HG03575 (cell line): ENCODE results near the gene RPL32.

Experiments used
- ATAC-seq: cut with Tn5 transposase; IDR thresholded peaks from one replicate; pipeline ENCODE4 v1.9.1; 2021; ENCODE audit not compliant: unreplicated experiment, insufficient number of reproducible peaks, low FRiP score; ENCODE audit errors: extremely low read depth

RPL32 gene

DNA sequence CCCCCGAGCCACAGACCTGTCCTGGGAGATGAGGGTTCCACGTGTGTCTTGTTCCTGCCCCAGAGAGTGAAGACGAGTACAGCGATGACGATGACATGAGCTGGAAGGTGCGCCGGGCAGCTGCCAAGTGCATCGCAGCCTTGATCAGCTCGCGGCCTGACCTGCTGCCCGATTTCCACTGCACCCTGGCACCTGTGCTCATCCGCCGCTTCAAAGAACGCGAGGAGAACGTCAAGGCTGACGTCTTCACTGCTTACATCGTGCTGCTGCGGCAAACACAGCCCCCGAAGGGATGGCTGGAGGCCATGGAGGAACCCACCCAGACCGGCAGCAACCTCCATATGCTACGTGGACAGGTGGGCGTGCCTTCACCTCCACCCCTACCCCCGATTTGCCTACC lies 26.3 kb downstream of the RPL32 start:
- ATAC-seq: no peak

DNA sequence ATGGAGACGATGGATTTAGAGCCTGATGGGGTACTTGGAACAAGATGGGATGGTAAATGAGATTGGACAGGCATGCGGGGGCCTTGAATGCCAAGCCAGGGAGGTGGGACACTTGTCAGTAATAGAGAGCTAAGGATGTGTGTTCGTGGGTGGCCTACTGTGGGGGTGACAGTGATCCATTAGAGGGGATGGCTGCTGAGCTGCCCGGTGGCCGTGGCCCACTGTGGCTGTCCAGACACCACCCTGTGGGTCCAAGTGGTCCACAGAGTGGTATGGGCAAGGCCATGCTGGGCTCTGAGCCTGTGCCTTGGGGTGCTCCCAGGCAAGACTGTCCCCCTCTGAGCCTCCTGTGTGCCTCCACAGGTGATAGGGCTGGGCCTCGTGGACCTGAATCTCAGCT lies 27.4 kb downstream of the RPL32 start:
- ATAC-seq: no peak

DNA sequence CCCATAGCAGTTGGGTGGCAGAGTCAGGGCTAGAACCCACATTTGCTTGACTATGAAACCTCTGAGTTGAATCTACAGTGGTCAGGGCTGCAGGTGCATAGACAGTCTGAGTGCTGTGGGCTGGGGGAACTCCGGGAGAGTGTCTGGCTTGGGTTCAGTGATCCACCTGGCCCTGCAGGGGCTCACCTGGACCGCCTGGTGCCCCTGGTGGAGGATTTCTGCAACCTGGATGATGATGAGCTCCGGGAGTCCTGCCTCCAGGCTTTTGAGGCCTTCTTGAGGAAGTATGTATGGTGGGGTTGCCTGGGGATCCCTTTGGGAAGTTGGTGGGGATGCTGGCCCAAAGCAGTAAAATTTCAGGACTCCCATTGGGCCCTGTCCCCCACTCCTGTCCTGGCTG lies 28.6 kb downstream of the RPL32 start:
- ATAC-seq: no peak

DNA sequence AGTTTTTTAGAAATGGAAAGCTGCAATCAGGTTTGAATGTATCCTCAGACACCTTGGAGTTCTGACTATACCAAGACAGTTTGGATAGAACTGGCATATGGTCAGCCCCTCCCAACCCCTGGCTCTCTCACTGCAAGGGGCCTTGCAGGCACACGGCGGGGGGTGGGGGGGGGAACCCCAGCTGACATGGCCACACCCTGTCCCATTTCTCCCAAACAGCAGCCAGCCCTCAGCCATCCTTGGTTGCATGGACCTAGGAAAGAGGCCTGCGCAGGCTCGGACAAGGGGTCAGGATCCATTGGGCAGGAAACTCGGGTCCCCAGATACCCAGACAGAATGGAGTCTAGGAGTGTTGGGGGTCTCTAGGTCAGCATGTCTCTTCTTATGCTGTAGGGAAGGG lies 30.4 kb downstream of the RPL32 start:
- ATAC-seq: no peak

DNA sequence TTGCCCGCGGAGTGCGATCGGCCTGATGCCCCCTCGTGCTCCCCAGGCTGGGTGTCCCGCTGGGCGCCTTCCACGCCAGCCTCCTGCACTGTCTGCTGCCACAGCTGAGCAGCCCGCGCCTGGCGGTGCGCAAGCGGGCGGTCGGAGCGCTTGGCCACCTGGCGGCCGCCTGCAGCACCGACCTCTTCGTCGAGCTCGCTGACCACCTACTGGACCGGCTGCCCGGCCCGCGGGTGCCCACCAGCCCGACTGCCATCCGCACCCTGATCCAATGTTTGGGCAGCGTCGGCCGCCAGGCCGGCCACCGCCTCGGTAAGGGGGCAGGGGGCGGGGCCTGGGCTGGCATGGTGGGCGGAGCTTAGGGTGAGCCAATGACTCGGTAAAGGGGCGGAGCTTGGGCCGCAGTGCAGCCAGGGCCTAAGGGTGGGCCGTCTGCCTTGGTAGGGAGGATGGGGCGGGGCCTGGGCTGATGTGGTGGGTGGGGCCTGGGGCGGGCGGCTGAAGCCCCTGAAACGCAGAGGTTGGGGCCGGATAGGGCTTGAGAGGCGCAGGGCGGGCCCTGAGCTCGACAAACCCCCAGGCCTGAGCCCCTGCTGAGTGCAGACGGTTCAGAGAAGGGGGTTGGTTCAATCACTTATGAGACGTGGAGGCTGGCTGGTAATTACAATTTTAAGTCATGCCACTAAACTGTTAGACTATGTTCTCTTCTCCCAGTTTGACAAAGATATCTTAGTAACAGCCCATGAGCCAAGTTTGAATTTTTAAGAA lies 31.2 kb downstream of the RPL32 start:
- peak; percentile 57 for ATAC-seq

DNA sequence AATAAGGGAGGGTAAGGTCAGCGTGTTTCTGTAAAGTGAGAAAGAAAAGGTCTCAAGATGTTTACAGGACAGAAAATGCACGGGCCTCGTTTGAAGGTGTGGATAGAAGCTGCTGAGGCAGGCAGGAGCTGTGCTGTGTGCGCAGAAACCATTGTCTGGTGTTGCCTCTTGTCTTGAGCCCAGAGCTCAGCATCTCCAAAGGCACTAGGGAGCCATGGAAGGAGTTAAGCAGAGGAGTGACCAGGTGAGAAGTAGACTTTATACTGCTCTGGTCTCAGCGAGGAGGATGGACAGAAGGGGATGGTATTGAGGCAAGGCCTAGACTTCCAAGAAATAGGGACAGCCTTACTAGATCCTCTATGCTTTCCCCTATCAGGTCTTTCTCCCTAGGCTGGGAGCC lies 31.9 kb downstream of the RPL32 start:
- ATAC-seq: no peak

DNA sequence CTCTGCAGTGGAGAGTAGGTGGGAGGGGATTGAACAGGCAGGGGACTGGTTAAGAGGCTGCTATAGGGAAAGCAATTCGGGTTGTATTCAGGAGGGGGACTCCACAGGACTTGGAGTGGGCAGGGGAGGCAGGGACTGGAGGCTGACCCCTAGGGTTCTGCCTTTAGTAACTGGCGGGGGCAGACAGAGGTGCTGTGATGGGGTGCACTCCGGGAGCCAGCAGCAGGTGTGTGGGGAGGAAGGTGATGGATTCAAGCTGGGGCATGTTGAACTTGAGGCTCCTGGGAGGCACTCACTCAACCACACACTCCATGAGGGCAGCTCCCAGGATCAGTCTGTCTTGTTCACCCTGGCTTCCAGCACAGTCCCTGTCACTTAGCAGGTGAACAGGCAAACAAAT lies 32.4 kb downstream of the RPL32 start:
- ATAC-seq: no peak

DNA sequence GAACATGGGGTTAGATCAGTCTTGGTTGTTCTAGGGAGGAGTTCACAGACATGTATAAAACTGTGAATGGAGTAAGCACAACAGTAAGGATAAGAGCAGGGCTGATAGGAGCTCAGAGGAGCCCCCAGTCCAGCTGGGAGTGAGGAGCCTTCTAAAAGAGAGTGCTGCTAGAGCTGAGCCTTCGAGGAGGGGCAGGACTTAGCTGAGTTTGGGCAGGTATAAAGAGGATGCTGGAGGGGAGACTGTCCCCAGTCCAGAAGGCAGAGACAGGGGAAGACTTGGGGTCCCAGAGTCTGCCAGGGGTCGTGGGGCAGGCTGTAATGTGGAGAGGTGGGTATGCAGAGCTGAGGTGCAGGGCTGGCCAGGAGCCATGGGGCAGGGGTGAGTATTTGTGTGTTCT lies 32.8 kb downstream of the RPL32 start:
- ATAC-seq: no peak

DNA sequence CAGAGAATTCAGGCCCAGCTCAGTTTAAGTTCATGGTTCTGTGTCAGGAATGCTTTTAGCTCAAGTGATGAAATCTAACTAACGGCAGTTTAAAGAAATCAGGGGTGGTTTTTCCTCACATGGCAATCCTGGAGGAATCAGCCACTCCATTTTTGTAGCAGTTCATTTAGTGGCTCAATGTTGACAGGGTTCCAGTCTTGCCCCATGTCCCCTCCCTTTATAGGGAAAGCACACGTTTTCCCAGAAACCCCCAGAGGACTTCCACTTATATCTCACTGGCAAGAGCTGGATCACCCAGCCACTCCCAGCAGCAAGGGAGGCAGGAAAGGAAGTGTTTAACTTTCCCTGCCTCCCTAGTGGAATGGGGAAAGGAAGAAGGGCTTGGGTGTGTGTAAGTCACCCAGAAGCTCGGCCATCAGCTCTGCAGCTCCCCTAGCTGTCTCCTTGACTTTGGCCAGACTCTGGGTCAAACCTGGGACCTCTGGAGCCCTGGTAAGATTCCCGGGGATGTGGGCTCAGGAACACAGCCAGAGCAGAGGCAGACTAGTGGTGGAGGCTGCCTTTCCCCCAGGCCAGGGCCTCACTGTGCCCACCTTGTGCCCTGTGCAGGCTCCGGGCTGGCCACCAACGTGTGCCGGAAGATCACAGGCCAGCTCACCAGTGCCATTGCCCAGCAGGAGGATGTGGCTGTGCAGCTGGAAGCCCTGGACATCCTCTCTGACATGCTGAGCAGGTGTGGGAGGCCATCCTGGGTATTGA lies 33.6 kb downstream of the RPL32 start:
- ATAC-seq: no peak

DNA sequence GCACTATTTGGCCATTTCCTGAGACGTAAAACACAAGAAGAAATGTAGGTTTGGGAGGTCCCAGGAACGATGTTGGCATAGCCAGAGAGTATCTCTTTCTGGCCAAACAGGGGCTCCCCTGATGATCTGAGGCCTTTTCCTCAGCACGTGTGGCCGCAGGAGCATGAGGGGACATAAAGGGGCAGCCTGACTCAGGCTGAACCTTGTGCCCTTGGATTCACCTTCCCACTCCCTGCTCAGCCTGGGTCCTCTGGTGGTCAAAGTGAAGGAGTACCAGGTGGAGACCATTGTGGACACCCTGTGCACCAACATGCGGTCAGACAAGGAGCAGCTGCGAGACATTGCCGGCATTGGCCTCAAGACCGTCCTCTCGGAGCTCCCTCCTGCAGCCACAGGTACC lies 34.3 kb downstream of the RPL32 start:
- ATAC-seq: no peak

DNA sequence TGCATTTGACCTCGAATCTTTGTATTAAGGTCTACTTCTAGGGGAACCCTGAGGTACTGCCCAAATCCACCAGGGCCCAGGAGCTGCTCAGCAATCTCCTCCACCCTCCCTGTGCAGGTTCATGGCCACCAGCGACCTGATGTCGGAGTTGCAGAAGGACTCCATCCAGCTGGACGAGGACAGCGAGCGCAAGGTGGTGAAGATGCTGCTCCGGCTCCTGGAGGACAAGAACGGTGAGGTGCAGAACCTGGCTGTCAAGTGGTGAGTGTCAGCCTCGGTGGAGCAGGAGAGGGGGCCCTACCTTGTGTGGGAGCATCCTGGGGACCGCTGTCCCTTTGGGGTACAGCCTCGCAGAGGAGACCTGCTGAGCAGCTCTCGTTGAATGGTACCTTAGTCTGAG lies 38.0 kb downstream of the RPL32 start:
- no peak for ATAC-seq

DNA sequence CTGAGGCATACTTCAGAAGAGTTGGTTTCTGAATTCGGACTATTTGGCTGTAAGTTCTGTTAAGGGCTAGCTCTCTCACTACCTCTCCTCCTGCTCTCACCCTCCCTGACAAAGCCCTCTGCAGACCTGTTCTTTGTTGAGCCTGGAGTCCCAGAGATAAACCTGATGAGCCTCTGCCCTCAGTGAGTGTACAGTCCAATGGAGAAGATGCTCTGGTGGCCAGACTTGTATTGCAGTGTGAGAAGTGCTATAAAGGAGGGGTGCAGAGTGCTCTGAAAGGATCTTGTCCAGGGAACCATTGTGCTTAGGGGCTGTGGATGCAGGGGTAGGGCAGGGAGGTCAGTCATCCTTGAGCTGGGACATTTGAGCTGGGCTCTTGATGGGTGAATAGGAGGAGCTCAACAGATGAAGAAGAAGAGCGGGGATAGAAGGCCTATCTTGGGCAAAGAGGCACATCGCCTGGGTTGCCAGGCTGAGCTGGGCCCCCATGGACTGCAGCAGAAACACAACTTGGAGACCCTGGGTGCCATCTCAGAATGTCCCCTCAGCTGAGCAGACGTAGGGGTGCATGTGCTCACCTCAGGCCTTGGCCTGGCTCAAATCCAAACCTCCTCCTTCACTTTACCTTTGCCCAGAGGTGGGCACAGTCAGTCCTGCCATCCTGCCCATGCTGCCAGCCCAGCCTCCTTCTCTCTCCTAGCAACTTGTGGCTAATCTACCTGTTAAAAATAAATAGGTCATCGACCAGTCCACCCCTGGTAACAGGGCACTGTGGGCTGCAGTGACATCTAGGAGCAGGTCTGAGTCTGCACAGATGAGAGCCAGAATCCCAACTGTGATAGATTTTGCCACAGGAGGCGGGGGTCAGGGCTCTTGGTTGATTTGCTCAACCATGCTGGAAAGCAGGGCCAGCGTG lies 41.6 kb downstream of the RPL32 start:
- ATAC-seq: no peak

DNA sequence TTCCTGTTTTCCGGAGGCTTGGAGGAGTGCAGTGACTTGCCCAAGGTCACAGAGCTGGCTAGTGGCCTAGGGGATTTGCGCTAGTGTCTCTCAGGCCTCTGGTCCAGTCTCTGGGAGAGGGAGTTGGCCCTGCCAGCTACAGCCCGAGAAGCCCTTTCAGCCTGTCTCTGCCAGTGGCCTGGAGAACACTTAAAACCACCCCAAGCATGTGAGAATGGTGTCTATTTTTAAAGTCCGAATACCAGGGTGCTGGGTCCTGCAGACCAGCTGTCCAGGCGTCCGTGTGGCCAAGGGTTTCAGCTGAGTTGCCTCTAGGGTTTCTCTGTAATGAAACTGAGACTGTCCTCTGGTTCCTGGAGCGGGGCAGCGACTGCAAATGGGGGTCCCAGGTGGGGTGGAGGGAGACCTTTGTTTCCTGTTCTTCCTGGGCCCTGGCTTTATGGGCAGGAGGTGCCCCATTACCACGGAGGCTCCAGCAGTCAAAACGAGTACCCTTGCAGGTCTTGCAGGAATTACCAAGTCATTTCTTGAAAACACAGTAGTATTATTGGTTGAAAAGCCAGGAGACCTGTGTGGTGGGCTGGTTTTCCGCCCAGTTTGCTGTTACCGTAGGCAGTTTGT lies 42.7 kb downstream of the RPL32 start:
- no peak for ATAC-seq

DNA sequence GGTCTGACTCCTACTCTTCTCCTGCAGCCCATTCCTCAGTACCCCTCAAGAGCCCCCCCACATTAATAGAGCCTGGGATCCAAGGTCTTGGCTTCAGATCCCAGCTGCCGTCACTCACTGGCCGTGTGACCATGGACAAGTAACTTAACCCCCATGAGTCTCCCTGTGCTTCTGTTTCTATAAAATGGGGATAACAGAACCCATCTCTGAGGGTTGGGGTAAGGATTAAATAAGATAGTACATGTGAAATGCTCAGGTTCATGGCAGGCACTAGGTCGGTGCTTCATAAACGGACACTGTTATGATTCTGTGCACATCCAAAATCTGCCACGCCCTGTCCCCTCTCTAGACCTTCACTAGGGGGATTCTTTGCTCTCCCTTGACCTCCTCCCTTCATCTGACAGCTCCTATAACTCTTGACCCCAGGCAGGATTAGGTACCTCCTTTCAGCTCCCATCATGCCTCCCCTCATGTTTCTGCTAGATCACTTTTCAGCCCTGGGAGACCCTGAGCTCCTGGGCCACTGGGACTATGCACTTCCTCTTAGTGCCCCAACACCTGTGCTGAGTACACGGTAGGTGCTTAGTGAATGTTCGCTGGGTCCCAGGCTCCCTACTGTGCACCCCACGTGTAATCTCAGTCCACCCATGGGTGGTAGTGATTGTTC lies 43.3 kb downstream of the RPL32 start:
- ATAC-seq: no peak

DNA sequence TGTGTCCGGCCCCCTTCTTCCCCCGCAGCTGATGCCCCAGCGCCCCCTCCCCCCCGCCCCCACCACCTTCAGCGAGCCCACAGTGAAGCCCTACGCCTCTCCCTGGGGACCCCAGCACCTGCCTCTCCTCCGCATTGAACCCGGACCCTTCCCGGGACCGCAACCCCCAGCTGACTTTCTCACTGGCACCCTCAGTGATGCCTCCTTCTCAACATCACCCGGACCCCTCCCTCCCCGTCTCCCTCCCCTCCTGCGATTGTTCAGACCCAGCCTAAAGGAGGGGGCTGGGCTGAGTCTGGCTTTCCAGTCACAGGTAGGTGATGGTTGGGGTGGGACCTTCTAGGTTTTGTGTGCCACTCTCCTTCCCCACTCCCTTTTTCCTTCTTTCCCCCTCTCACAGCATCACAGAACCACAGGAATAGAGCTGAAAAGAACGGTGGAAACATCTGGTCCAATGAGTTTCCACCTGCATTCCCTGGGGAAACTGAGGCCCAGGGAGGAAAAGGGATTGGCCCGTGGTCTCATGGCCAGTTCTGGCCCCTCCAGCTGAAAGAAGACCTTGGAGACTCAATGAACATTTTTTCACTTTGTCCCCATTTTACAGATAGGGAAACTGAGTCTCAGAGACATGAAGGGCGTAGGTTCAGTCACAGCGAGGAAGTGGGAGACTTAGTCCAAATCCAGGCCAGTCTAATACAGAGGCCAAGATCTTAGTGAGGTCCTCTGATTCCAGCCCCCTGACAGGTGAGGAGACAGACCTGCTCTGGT lies 44.1 kb downstream of the RPL32 start:
- ATAC-seq: no peak

DNA sequence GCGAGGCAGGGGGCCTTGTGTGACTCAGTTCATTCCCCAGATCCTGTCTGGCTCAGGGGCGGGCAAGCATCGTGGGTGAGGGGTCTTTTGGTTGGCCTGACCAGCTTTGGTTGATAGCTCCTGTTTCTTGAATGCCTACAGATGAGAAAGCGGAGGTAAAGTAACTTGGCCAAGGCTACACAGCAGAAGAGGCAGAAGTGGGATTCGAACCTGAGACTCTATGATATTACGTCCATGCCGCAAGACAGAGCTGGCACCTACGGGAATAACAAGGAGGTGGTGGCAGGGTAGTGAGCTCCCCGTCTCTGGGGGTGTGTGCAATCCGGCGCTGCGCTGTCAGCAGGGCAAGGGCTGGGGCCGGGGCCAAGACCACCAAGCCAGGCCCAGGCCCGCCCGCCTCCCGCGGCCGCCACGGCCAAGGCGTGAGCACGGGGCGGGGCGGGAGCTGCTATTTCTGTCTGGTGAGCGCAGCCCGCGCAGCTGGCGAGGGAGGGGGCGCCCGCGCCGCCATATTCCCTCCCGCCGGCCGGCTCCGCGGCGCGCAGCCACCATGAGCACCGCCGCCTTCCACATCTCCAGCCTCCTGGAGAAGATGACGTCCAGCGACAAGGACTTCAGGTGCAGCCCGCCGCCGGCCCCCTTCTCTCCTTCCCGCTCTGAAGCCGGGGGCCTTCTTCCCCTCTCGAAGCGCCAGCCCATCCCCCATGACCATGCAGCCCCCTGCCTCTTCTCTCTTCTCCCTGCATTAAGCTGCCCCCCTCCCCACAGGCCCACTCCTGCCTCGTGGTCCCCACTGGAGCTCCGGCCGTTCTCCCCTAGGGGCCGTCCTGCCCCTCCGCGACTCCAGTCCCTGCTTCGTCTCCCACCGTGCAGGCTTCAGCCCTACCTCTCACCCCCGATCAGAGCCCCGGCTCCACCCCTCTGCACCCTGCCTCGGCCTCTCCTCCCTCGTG lies 44.9 kb downstream of the RPL32 start, which contains the start of gene CAND2:
TSS of gene CAND2 (plus strand) at position 510 of the 953 bp plus-strand sequence. CDS start at position 551, 41 bp downstream.
- no peak for ATAC-seq

DNA sequence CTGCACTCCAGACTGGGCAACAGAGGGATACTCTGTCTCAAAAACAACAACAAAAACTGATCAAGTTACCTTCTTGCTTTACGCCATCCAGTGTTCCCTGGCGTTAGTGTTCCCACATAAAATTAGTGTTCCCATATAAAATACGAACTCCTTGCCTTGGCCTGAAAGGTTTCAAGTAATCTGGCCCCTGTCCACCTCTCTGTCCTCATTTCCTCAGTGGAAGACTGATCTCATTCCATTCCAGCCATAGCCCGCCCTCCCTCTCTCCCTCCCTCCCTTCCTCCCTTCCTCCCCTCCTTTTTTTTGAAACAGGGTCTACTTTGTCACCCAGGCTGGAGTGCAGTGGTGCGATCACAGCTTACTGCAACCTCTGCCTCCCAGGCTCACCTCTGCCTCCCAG lies 47.7 kb downstream of the RPL32 start:
- no peak for ATAC-seq
